ENCODE results near the gene GCKR.

The GCKR gene

DNA sequence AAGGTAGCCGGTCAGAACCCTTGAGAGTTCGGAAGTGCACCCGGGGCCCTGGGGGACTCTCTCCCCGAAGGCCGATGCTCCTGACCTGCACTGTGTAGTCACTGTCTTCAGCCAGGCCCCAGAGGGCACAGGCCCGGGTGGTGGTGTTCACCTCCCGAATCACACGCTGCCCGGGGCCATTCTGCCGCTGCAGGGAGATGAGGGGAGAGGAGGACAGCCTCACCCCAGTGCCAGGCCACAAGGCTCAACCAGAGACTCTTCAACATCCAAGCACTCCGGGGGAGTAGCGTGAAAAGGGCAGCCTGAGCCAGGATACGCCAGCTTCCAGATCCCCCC, 2.7 kb upstream of the GCKR start:
- FAIRE-seq (no peak), DNase-seq (ENCODE audit: insufficient read length) (no peak)
- TF ChIP-seq POLR2AphosphoS5 (IDR thresholded peaks at IDR 0.05; ENCODE audit: low read depth, low read length) (no peak), TAF1 (IDR thresholded peaks at IDR 0.05; ENCODE audit: borderline replicate concordance, low read depth, low read length) (no peak), POLR2A (IDR thresholded peaks at IDR 0.05; ENCODE audit: low read depth, low read length) (no peak)

DNA sequence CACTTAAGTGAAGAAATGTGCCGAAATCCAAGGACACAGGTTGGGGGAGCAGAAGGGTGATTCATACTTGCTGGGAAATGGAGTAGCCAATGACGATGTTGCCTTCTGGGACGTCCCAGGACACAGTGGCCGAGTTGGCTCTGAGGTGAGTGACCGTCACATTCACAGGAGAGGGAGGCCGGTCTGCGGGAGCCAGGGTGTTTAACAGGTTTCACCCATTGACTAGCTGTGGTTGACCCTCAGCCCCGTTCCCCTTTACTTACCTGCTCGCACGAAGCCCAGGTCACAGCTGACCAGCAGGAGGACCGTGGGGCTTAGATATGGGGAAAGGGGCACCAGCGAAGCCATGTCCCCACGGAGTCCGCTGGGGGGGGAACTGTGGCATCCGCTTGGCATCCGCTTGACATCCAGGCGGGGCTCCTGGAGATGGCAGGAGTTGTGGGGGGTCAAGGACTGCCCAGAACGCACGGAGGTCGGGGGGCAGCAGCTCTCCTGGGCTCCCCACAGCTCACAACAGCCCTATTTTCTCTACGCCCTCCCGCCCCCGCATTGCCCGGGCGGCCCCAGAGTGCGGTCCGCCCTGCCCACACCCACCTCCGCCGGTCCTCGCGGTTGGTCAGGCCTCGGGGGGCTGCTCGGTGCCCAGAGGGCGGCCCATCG, 2.2 kb upstream of the GCKR start:
- DNase-seq (ENCODE audit: insufficient read length) (no peak), FAIRE-seq (no peak)
- TF ChIP-seq POLR2A (IDR thresholded peaks at IDR 0.05; ENCODE audit: low read depth, low read length): no peak
- TF ChIP-seq POLR2AphosphoS5 (IDR thresholded peaks at IDR 0.05; ENCODE audit: low read depth, low read length): no peak
- no peak for TF ChIP-seq TAF1 (IDR thresholded peaks at IDR 0.05; ENCODE audit: borderline replicate concordance, low read depth, low read length)

DNA sequence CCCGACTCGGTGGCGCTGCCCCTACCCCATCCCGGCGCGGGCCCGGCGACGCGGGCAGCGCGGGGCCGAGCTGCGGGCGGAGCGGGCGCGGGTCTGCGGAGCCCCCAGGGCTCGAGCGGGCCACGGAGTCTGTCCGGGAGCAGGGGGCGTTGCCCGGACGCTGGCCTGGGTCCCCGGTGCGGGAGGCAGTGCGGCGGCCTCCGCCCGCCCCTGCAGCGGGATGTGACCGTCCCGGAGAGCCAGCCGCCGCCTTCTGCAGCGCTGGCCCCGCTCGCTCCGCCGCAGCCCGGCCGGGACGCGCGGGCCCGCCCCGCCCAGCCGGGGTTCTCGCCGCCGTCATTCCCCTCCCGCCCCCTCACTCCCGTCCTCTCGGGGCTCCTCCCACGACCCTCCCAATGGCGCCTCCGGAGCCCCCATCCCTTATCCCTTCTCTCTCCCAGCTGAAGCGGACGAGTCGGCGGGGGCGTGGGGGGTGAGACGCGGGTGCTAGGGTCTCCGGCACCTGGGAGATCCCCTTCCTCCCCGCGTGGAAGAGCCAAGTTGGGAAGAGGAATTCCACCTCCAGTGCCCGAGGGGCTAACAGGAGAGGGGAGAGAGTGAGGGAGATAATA, 1.6 kb upstream of the GCKR start, which contains the start of gene FNDC4:
Gene FNDC4, minus strand, starts transcription at position 257 of the 611 bp plus-strand sequence. CDS start 521 bp downstream, outside the sequence.
- no peak for FAIRE-seq
- TF ChIP-seq POLR2AphosphoS5 (IDR thresholded peaks at IDR 0.05; ENCODE audit: low read depth, low read length): no peak
- no peak for TF ChIP-seq TAF1 (IDR thresholded peaks at IDR 0.05; ENCODE audit: borderline replicate concordance, low read depth, low read length)
- TF ChIP-seq POLR2A (IDR thresholded peaks at IDR 0.05; ENCODE audit: low read depth, low read length): no peak
- no peak for DNase-seq (ENCODE audit: insufficient read length)

DNA sequence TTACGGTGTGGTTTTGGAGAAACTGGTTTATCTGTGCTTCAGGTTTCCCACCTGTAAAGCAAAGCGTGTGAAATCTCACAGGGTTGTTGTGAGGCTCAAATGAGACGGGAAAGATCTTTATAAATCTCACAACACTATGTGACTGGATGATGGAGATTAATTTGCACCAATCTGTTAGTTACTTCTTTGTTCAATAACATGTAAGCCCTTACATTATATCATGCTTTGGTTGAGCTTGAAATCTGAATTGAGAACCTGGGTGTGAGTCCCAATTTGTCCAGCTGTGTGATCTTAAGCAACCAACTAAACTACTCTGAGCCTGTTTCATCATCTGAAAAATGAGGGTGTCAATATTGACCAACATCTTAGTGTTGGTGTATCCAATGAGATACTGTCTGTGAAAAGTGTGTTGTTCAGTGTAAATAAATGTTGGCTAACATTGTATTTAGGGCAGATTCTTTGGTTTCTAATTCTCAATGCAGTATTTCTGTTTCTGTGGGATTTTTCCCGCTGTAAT, 741 bp upstream of the GCKR start:
- no peak for DNase-seq (ENCODE audit: insufficient read length)
- no peak for FAIRE-seq
- TF ChIP-seq POLR2A (IDR thresholded peaks at IDR 0.05; ENCODE audit: low read depth, low read length) (no peak), POLR2AphosphoS5 (IDR thresholded peaks at IDR 0.05; ENCODE audit: low read depth, low read length) (no peak), TAF1 (IDR thresholded peaks at IDR 0.05; ENCODE audit: borderline replicate concordance, low read depth, low read length) (no peak)

DNA sequence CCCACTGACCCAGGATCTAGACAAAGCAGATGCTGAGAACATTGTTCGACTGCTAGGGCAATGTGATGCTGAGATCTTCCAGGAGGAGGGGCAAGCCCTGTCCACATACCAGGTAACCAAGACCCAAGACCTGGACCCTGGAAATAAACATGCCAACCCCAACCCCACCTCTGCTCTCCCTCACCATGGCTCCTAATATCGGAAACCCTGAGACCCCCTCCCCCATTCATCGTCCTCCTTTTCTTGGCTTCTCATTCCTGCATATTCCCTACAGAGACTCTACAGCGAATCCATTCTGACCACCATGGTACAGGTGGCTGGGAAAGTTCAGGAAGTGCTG, 619 bp downstream of the GCKR start:
- no peak for DNase-seq (ENCODE audit: insufficient read length)
- TF ChIP-seq POLR2A (IDR thresholded peaks at IDR 0.05; ENCODE audit: low read depth, low read length) (no peak), TAF1 (IDR thresholded peaks at IDR 0.05; ENCODE audit: borderline replicate concordance, low read depth, low read length) (no peak), POLR2AphosphoS5 (IDR thresholded peaks at IDR 0.05; ENCODE audit: low read depth, low read length) (no peak)
- FAIRE-seq: no peak

DNA sequence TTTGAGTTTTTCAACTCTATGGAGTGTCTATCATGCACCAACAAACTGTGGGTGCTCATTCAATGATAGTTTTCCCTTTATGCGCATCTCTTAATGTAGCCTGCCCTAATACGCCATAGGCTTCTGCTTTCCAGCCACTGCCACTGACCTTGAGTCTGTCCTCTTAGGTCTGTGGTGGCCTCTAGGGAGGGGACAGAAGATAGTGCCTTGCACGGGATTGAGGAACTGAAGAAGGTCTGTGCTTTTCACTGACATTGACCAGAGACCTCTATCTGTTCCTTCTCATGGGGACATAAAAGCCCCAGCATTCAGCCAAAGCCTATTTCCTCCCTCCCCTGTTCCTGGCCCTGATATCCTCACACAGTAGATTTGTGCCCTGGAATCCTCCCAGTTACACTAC, 2.3 kb downstream of the GCKR start:
- DNase-seq (ENCODE audit: insufficient read length) (no peak), FAIRE-seq (no peak)
- no peak for TF ChIP-seq POLR2A (IDR thresholded peaks at IDR 0.05; ENCODE audit: low read depth, low read length)

DNA sequence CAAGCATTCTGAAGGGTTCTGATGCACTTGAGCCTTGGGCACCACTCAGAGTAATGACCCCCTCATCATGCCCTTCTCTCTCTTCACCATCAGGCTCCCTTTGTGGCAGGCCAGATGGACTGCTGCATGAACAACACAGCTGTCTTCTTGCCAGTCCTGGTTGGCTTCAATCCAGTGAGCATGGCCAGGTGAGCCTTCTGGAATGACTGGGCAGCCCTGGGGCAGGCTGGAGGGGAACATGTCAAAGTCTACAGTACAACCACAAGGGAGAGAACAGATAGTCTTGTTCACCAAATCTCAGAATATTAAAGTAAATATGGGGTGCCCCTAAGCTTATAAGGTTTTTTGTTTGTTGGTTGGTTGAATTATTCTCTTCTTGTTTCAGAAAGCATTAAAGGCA, 4.4 kb downstream of the GCKR start:
- DNase-seq (ENCODE audit: insufficient read length) (no peak), FAIRE-seq (no peak)
- TF ChIP-seq POLR2AphosphoS5 (IDR thresholded peaks at IDR 0.05; ENCODE audit: low read depth, low read length): no peak
- no peak for TF ChIP-seq POLR2A (IDR thresholded peaks at IDR 0.05; ENCODE audit: low read depth, low read length)
- no peak for TF ChIP-seq TAF1 (IDR thresholded peaks at IDR 0.05; ENCODE audit: borderline replicate concordance, low read depth, low read length)

DNA sequence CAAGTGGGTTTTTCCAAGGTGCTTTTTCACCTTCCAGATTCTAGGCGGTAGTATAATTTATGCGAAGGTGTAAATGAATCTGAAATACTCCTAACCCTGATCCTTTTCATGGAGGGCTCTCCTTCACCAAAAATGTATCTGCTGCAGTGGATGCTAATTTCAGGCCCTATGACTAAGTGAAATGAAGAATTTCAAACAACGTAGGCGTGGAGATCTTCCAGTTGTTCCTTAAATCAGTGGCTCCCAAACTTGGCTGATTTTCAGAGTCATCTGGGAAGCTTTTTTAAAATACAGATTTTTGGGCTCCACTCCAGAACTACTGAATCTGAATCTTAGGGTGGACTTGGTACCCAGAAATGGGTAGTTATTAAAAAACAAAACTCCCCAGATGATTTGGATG, 5.5 kb downstream of the GCKR start:
- DNase-seq (ENCODE audit: insufficient read length) (no peak), FAIRE-seq (no peak)
- TF ChIP-seq TAF1 (IDR thresholded peaks at IDR 0.05; ENCODE audit: borderline replicate concordance, low read depth, low read length): no peak
- TF ChIP-seq POLR2AphosphoS5 (IDR thresholded peaks at IDR 0.05; ENCODE audit: low read depth, low read length): no peak
- no peak for TF ChIP-seq POLR2A (IDR thresholded peaks at IDR 0.05; ENCODE audit: low read depth, low read length)

DNA sequence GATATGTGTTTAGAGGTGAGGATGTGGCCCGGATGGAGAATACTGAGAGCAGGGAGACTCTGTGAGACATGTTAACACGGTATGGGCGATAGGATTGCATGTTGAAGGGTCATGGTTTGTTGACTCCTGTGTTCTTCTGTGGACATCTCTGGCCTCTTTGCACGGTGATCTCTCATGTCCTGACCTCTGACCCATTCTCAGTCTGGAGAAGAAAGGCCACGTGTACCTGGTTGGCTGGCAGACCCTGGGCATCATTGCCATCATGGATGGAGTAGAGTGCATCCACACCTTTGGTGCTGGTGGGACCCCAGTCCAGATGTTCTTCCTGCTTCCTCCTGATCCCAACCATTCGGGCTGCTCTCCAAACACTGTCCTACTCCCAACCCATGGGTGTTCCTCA, 9.9 kb downstream of the GCKR start:
- FAIRE-seq: no peak
- TF ChIP-seq TAF1 (IDR thresholded peaks at IDR 0.05; ENCODE audit: borderline replicate concordance, low read depth, low read length) (no peak), POLR2A (IDR thresholded peaks at IDR 0.05; ENCODE audit: low read depth, low read length) (no peak), POLR2AphosphoS5 (IDR thresholded peaks at IDR 0.05; ENCODE audit: low read depth, low read length) (no peak)
- no peak for DNase-seq (ENCODE audit: insufficient read length)

DNA sequence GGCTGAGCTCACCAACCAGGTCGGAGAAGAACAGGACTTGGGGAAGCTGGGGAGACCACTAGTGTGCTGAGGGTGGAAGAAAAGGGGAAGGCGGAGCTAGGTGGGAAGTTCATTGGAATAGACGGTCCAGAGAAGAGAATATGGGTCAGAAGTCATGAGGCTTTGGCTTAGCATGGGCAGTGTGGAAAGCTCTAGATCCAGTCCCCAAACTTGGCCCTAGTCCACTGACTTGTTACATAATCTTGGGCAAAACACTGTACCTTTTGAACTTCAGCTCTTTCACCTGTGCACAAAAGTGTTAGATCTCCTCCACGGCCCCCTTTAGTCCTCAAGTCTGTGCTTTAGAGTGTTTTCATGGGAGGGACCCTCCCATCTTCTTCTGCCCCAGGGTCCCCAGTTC, 10.7 kb downstream of the GCKR start:
- no peak for FAIRE-seq
- DNase-seq (ENCODE audit: insufficient read length): no peak
- TF ChIP-seq TAF1 (IDR thresholded peaks at IDR 0.05; ENCODE audit: borderline replicate concordance, low read depth, low read length): no peak
- TF ChIP-seq POLR2AphosphoS5 (IDR thresholded peaks at IDR 0.05; ENCODE audit: low read depth, low read length): no peak
- no peak for TF ChIP-seq POLR2A (IDR thresholded peaks at IDR 0.05; ENCODE audit: low read depth, low read length)

DNA sequence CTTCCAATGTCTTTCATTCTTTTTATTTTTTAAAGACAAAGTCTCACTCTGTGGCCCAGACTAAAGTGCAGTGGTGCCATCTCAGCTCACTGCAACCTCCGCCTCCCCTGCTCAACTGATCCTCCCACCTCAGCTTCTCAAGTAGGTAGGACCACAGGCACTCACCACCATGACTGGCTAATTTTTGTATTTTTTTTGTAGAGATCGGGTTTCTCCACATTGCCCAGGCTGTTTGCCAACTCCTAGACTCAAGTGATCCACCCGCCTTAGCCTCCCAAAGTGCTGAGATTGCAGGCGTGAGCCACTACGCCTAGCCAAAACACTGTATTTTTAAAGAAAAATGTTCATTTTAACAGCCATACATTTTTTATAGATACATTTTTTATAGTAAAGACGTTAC, 12.7 kb downstream of the GCKR start:
- DNase-seq (ENCODE audit: insufficient read length): no peak
- FAIRE-seq: no peak
- TF ChIP-seq POLR2A (IDR thresholded peaks at IDR 0.05; ENCODE audit: low read depth, low read length): no peak
- TF ChIP-seq TAF1 (IDR thresholded peaks at IDR 0.05; ENCODE audit: borderline replicate concordance, low read depth, low read length): no peak
- no peak for TF ChIP-seq POLR2AphosphoS5 (IDR thresholded peaks at IDR 0.05; ENCODE audit: low read depth, low read length)

DNA sequence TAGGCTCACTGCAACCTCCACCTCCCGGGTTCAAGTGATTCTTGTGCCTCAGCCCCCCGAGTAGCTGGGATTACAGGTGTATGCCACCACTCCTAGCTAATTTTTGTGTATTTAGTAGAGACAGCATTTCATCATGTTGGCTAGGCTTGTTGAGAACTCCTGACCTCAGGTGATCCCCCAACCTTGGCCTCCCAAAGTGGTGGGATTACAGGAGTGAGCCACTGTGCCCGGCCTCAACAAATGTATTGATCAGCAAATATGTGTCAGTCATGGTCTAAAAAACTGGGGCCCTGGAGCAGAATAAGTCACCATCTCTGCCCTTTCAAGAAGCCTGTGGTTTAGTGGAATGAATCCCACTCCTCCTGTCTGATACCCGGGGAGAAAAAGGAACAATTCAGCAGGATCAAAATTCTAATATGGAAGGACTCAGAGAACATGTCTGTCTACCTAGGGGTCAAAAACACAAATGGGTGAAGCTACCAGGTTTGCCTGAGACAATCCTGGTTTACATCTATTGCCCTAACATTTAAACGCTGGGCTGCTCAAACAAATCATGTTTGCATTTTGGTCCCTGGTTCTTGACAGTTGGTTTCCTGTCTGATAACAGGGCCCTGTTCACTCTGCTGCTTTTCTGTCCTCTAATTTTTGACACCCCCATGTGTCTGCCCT, 21.6 kb downstream of the GCKR start:
- no peak for TF ChIP-seq POLR2AphosphoS5 (IDR thresholded peaks at IDR 0.05; ENCODE audit: low read depth, low read length)
- TF ChIP-seq TAF1 (IDR thresholded peaks at IDR 0.05; ENCODE audit: borderline replicate concordance, low read depth, low read length): no peak
- no peak for TF ChIP-seq POLR2A (IDR thresholded peaks at IDR 0.05; ENCODE audit: low read depth, low read length)
- DNase-seq (ENCODE audit: insufficient read length): no peak
- no peak for FAIRE-seq
